Ishikawa (cell line): Measurements from ENCODE around the gene PIP.

Experiments used
- CEBPB ChIP-seq: IDR thresholded peaks from 2 replicates; pipeline ENCODE4 v1.6.1; 2012
- CREB1 ChIP-seq: IDR thresholded peaks from 2 replicates; pipeline ENCODE4 v1.6.1; 2012; ENCODE audit warnings: low read depth
- EGR1 ChIP-seq: IDR thresholded peaks from 2 replicates; pipeline ENCODE4 v1.6.1; 2012
- EP300 ChIP-seq: IDR thresholded peaks from 2 replicates; pipeline ENCODE4 v1.6.1; 2012; ENCODE audit warnings: borderline replicate concordance
- FOXM1 ChIP-seq: IDR thresholded peaks from 2 replicates; pipeline ENCODE4 v1.6.1; 2012; ENCODE audit warnings: low read depth, borderline replicate concordance
- NFIC ChIP-seq: IDR thresholded peaks from 2 replicates; pipeline ENCODE4 v1.6.1; 2012
- RAD21 ChIP-seq: IDR thresholded peaks from 2 replicates; pipeline ENCODE4 v1.6.1; 2012; ENCODE audit warnings: low read depth
- TAF1 ChIP-seq: IDR thresholded peaks from 2 replicates; pipeline ENCODE4 v1.6.1; 2012; ENCODE audit warnings: low read depth, mild to moderate bottlenecking
- TCF12 ChIP-seq: IDR thresholded peaks from 2 replicates; pipeline ENCODE4 v1.6.1; 2012; ENCODE audit warnings: low read depth
- TEAD4 ChIP-seq: IDR thresholded peaks from 2 replicates; pipeline ENCODE4 v1.6.1; 2012
- YY1 ChIP-seq: IDR thresholded peaks from 2 replicates; pipeline ENCODE4 v1.6.1; 2012; ENCODE audit warnings: low read depth
- ZBTB7A ChIP-seq: IDR thresholded peaks from 2 replicates; pipeline ENCODE4 v1.6.1; 2012; ENCODE audit warnings: low read depth
- TF ChIP-seq, protein P1 (sequence below): IDR thresholded peaks from 2 replicates; pipeline ENCODE4 v1.6.1; 2012
- TF ChIP-seq, protein P2 (sequence below): IDR thresholded peaks from 2 replicates; pipeline ENCODE4 v1.6.1; 2012
- TF ChIP-seq, protein P3 (sequence below): IDR thresholded peaks from 2 replicates; pipeline ENCODE4 v1.6.1; 2012; ENCODE audit warnings: low read depth, mild to moderate bottlenecking

PIP gene, protein sequence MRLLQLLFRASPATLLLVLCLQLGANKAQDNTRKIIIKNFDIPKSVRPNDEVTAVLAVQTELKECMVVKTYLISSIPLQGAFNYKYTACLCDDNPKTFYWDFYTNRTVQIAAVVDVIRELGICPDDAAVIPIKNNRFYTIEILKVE

DNA sequence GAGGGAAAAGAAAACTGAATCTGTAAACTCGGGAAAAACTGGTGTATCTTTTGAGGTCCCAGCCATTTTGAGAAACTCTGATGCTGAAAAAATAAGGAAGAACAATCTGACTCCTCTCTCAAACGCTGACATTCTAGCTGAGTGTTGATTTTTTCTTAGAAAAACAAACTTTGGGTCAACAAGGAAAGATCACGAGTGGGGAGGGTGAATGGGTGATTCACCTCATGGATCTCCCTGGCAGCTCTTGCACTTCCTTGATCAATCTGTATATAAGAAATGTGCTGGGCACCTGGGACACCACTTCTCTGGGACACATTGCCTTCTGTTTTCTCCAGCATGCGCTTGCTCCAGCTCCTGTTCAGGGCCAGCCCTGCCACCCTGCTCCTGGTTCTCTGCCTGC is at the start of gene PIP:
Gene PIP (plus strand): TSS at position 297 of the 400 bp plus-strand sequence. CDS start 40 bp downstream, at position 337.
- TF ChIP-seq ZBTB7A: no peak
- TF ChIP-seq CREB1: no peak
- TF ChIP-seq, protein P1, sequence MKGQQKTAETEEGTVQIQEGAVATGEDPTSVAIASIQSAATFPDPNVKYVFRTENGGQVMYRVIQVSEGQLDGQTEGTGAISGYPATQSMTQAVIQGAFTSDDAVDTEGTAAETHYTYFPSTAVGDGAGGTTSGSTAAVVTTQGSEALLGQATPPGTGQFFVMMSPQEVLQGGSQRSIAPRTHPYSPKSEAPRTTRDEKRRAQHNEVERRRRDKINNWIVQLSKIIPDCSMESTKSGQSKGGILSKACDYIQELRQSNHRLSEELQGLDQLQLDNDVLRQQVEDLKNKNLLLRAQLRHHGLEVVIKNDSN: no peak
- TF ChIP-seq NFIC: no peak
- no peak for TF ChIP-seq TEAD4
- TF ChIP-seq TAF1: no peak
- no peak for TF ChIP-seq RAD21
- TF ChIP-seq EGR1: no peak
- TF ChIP-seq TCF12: no peak
- TF ChIP-seq, protein P2, sequence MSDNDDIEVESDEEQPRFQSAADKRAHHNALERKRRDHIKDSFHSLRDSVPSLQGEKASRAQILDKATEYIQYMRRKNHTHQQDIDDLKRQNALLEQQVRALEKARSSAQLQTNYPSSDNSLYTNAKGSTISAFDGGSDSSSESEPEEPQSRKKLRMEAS: no peak
- TF ChIP-seq CEBPB: no peak
- TF ChIP-seq, protein P3, sequence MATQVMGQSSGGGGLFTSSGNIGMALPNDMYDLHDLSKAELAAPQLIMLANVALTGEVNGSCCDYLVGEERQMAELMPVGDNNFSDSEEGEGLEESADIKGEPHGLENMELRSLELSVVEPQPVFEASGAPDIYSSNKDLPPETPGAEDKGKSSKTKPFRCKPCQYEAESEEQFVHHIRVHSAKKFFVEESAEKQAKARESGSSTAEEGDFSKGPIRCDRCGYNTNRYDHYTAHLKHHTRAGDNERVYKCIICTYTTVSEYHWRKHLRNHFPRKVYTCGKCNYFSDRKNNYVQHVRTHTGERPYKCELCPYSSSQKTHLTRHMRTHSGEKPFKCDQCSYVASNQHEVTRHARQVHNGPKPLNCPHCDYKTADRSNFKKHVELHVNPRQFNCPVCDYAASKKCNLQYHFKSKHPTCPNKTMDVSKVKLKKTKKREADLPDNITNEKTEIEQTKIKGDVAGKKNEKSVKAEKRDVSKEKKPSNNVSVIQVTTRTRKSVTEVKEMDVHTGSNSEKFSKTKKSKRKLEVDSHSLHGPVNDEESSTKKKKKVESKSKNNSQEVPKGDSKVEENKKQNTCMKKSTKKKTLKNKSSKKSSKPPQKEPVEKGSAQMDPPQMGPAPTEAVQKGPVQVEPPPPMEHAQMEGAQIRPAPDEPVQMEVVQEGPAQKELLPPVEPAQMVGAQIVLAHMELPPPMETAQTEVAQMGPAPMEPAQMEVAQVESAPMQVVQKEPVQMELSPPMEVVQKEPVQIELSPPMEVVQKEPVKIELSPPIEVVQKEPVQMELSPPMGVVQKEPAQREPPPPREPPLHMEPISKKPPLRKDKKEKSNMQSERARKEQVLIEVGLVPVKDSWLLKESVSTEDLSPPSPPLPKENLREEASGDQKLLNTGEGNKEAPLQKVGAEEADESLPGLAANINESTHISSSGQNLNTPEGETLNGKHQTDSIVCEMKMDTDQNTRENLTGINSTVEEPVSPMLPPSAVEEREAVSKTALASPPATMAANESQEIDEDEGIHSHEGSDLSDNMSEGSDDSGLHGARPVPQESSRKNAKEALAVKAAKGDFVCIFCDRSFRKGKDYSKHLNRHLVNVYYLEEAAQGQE: no peak
- TF ChIP-seq EP300: no peak
- TF ChIP-seq FOXM1: no peak
- TF ChIP-seq YY1: no peak

DNA sequence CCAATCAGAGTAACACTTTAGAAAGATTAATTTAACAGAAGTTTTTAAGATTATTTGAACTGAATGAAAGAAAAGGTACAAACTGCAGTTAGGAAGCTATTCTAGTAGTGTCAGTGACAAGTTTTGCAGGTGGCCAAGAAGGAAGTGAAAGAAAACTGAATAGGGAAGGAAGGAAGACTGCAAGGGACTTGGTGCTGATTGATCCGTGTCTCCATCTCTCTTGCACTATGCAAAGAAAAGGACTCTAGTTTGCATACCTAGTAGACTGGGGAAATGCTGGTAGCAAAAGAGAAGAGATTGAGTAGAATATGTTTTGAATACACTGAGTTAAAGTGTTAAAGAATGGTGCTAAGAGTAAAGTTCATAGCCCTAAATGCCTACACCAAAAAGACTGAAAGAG is 46.8 kb upstream of the PIP start:
- TF ChIP-seq TAF1 (no peak), CREB1 (no peak), CEBPB (no peak), TEAD4 (no peak), EP300 (no peak), TCF12 (no peak), RAD21 (no peak), YY1 (no peak), NFIC (no peak), ZBTB7A (no peak)
- TF ChIP-seq, protein P1: no peak
- TF ChIP-seq, protein P3: no peak
- TF ChIP-seq, protein P2: no peak

DNA sequence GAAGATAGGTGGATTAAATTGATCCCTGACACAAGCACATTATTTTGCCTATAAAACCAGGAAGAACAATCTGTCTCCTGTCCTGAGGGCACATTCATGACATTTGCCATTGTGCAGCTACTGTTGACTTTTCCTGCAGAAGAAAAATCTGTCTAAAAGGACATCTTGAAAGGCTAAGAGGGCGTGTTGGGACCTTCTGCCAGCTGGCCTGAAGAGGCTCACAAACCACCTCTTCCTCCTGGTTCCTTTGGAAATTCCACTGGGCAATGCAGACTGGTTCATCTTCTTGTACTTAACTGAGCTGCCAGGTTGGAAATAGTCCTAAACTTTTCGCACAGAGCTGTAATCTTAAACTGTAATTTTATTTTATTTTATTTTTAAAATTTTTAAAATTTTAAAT is 35.7 kb upstream of the PIP start:
- TF ChIP-seq ZBTB7A: no peak
- TF ChIP-seq, protein P1: no peak
- no peak for TF ChIP-seq NFIC
- no peak for TF ChIP-seq FOXM1
- TF ChIP-seq, protein P2: no peak
- no peak for TF ChIP-seq TAF1
- TF ChIP-seq, protein P3: no peak
- no peak for TF ChIP-seq RAD21
- no peak for TF ChIP-seq CEBPB
- no peak for TF ChIP-seq EP300
- TF ChIP-seq TEAD4: no peak
- no peak for TF ChIP-seq EGR1
- no peak for TF ChIP-seq TCF12

DNA sequence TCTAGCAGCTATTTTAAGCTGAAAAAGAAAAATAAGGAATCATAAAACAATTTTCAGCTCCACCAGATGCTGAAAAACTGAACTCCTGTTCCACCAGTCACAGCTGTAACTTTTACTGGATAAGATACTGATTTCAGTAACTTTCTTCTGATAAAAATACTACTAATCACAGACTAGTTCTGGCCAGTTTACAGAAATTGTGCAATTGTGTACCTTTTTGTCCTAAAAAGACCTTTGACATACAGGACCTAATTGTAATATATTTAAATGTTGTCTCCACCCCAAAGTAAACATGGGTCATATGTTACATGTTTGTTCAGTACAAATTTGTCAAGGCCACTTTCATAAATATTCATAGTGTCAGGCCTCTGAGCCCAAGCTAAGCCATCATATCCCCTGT is 27.1 kb upstream of the PIP start:
- TF ChIP-seq TEAD4 (no peak), EGR1 (no peak), RAD21 (no peak), EP300 (no peak), TAF1 (no peak), YY1 (no peak), CREB1 (no peak), ZBTB7A (no peak), TCF12 (no peak), NFIC (no peak), FOXM1 (no peak), CEBPB (no peak)
- TF ChIP-seq, protein P3: no peak
- TF ChIP-seq, protein P2: no peak
- TF ChIP-seq, protein P1: no peak
